Measurements from ENCODE around the gene DNAH14. TPM values are rescaled to one million over a fixed set of nuclear protein-coding genes. Genes with fewer than 3 reads are reported as not detected.
"Not testable (repeated sequence)": the region's sequence is repeated elsewhere in the genome, so short reads cannot be mapped to it uniquely, and the experiment has no call there.

The DNAH14 gene
- total RNA-seq: 2.2 TPM
- long read RNA-seq, partial matches to known transcripts: 0 of 1 reads
- long read RNA-seq, other reads (novel, unspliced or antisense): 1 of 1 reads

- intact Hi-C loops (cut with DNase I): no loop called here
- DNase-seq (ENCODE audit: low spot score): no peak
Measured at GRCh38 chr1:224929335-224930237, at the start of gene DNAH14. Gene DNAH14, plus strand, starts transcription at chr1:224929675. Its CDS starts 23,028 bp downstream, at chr1:224952703.

GRCh38 chr1:224880593-224881307, 48.7 kb upstream of the DNAH14 start:
- intact Hi-C loops (cut with DNase I): no loop called here
- DNase-seq (ENCODE audit: low spot score): no peak

- intact Hi-C loops (cut with DNase I): not testable (repeated sequence)
Measured at GRCh38 chr1:224881308-224881692, 48.2 kb upstream of the DNAH14 start.

GRCh38 chr1:224881762-224882211, 47.7 kb upstream of the DNAH14 start:
- no peak for DNase-seq (ENCODE audit: low spot score)
- intact Hi-C loops (cut with DNase I): no loop called here

More at GRCh38 chr1:224881308-224881692, 48.2 kb upstream of the DNAH14 start:
- DNase-seq (ENCODE audit: low spot score): not testable (repeated sequence)

- intact Hi-C loops (cut with DNase I): no loop called here
- DNase-seq (ENCODE audit: low spot score): no peak
Measured at GRCh38 chr1:224882264-224882663, 47.2 kb upstream of the DNAH14 start.

GRCh38 chr1:224883091-224883490, 46.4 kb upstream of the DNAH14 start:
- intact Hi-C loops (cut with DNase I): no loop called here
- DNase-seq (ENCODE audit: low spot score): no peak

- DNase-seq (ENCODE audit: low spot score): no peak
- intact Hi-C loops (cut with DNase I): no loop called here
Measured at GRCh38 chr1:224884361-224884801, 45.1 kb upstream of the DNAH14 start.

- DNase-seq (ENCODE audit: low spot score); intact Hi-C loops (cut with DNase I): not testable (repeated sequence)
Measured at GRCh38 chr1:224885376-224885775, 44.1 kb upstream of the DNAH14 start.

GRCh38 chr1:224894915-224895314, 34.6 kb upstream of the DNAH14 start:
- no peak for DNase-seq (ENCODE audit: low spot score)
- intact Hi-C loops (cut with DNase I): no loop called here

GRCh38 chr1:224896130-224896781, 33.2 kb upstream of the DNAH14 start:
- DNase-seq (ENCODE audit: low spot score): no peak
- intact Hi-C loops (cut with DNase I): no loop called here

GRCh38 chr1:224897529-224898327, 31.7 kb upstream of the DNAH14 start:
- no peak for DNase-seq (ENCODE audit: low spot score)
- intact Hi-C loops (cut with DNase I): no loop called here

- intact Hi-C loops (cut with DNase I): no loop called here
- no peak for DNase-seq (ENCODE audit: low spot score)
Measured at GRCh38 chr1:224898937-224899336, 30.5 kb upstream of the DNAH14 start.

- intact Hi-C loops (cut with DNase I): no loop called here
- no peak for DNase-seq (ENCODE audit: low spot score)
Measured at GRCh38 chr1:224900062-224900630, 29.3 kb upstream of the DNAH14 start.

GRCh38 chr1:224901087-224901810, 28.2 kb upstream of the DNAH14 start:
- DNase-seq (ENCODE audit: low spot score): no peak
- intact Hi-C loops (cut with DNase I): no loop called here

GRCh38 chr1:224903955-224904354, 25.5 kb upstream of the DNAH14 start:
- intact Hi-C loops (cut with DNase I): no loop called here

GRCh38 chr1:224906340-224906739, 23.1 kb upstream of the DNAH14 start:
- intact Hi-C loops (cut with DNase I): no loop called here
- no peak for DNase-seq (ENCODE audit: low spot score)

More at GRCh38 chr1:224903955-224904354, 25.5 kb upstream of the DNAH14 start:
- no peak for DNase-seq (ENCODE audit: low spot score)

GRCh38 chr1:224911217-224911616, 18.3 kb upstream of the DNAH14 start:
- intact Hi-C loops (cut with DNase I): no loop called here
- no peak for DNase-seq (ENCODE audit: low spot score)

GRCh38 chr1:224914292-224914900, 15.1 kb upstream of the DNAH14 start:
- intact Hi-C loops (cut with DNase I): no loop called here
- DNase-seq (ENCODE audit: low spot score): no peak
